ENCODE data around the gene GM2A. TPM values are rescaled to one million over a fixed set of nuclear protein-coding genes. Genes with fewer than 3 reads are reported as not detected.
A peak's percentile ranks its signal among the peaks of the same experiment; 100 is the strongest.

The GM2A gene
- total and polyA plus RNA-seq, 9 of the 15 experiments (the other 6 are each of a cell fraction or from before 2014, with no cell fraction given) = 5.8 to 36.0 (median 10.0) TPM

- TF ChIP-seq REST (IDR thresholded peaks at IDR 0.05; ENCODE audit: borderline replicate concordance) (no peak), REST (CRISPR knock-in tag; IDR thresholded peaks at IDR 0.05; ENCODE audit: low read depth) (no peak), SMARCC2 (IDR thresholded peaks at IDR 0.05; ENCODE audit: low read depth) (no peak), MNT (conservative IDR thresholded peaks at IDR 0.05) (no peak), POLR2AphosphoS2 (IDR thresholded peaks at IDR 0.05; ENCODE audit: low read length) (no peak), COPS2 (conservative IDR thresholded peaks at IDR 0.05) (no peak), ZNF717 (CRISPR knock-in tag; IDR thresholded peaks at IDR 0.05) (no peak), SRF (CRISPR knock-in tag; IDR thresholded peaks at IDR 0.05) (no peak), CXXC5 (CRISPR knock-in tag; IDR thresholded peaks at IDR 0.05) (peak; percentile 55; the same call in 1 of the 2 replicates), E2F1 (CRISPR knock-in tag; IDR thresholded peaks at IDR 0.05) (no peak), ELK1 (CRISPR knock-in tag; IDR thresholded peaks at IDR 0.05) (no peak), TEAD2 (tag; IDR thresholded peaks at IDR 0.05) (no peak), IFI16 (CRISPR knock-in tag; IDR thresholded peaks at IDR 0.05) (no peak), SMAD3 (CRISPR knock-in tag; conservative IDR thresholded peaks at IDR 0.05) (no peak)
Measured at GRCh38 chr5:151223447-151224264, 29.3 kb upstream of the GM2A start, which contains the start of gene CCDC69 (continued).
